Cardiac fibroblast (primary cell): ENCODE measurements around the gene COL23A1.
A peak's percentile ranks its signal among the peaks of the same experiment; 100 is the strongest.

Experiments
- DNase-seq, 2 donors: peaks; one replicate each; pipeline versions ENCODE4 v3.0.0 to v3.0.0-alpha.2; 2010; ENCODE audit warnings: low read depth in 2 of 2
- H3K4me3 ChIP-seq, 2 donors: replicated peaks in 1 of 2; 1 replicate in 1 of 2; 2 replicates in 1 of 2; pipeline ENCODE4 v1.5.1; 2011; ENCODE audit warnings: low read depth in 2 of 2, low read length in 2 of 2, mild to moderate bottlenecking in 2 of 2, moderate library complexity in 1 of 2
- CTCF ChIP-seq: IDR thresholded peaks from one replicate; pipeline ENCODE4 v1.5.1; 2011; ENCODE audit warnings: low read depth, mild to moderate bottlenecking, low read length, inconsistent platforms

The COL23A1 gene

GRCh38 chr5:178530526-178530925 is 59.7 kb downstream of the COL23A1 start:
- TF ChIP-seq CTCF = no peak
- no peak overlapping the region for H3K4me3 ChIP-seq
- DNase-seq = no peak

- peak in 1 of 2 donors; percentile 1 for DNase-seq
- no peak overlapping the region for H3K4me3 ChIP-seq
- TF ChIP-seq CTCF = no peak
These were observed 61.1 kb downstream of the COL23A1 start for GRCh38 chr5:178529080-178529479.

- DNase-seq = no peak
- TF ChIP-seq CTCF = no peak
- H3K4me3 ChIP-seq = no peak overlapping the region
These were observed 62.5 kb downstream of the COL23A1 start for GRCh38 chr5:178527458-178528307.

- TF ChIP-seq CTCF = no peak
- no peak overlapping the region for H3K4me3 ChIP-seq
- DNase-seq = no peak
These were observed 63.3 kb downstream of the COL23A1 start for GRCh38 chr5:178526773-178527457.

GRCh38 chr5:178525906-178526732 is 64.1 kb downstream of the COL23A1 start:
- no peak for TF ChIP-seq CTCF
- H3K4me3 ChIP-seq = no peak overlapping the region
- DNase-seq = no peak

GRCh38 chr5:178524093-178524882 is 65.9 kb downstream of the COL23A1 start:
- no peak overlapping the region for H3K4me3 ChIP-seq
- DNase-seq = no peak
- no peak for TF ChIP-seq CTCF
